Adrenal gland (tissue), 12 donors: Measurements from ENCODE around the gene LAMA5. TPM values are rescaled to one million over a fixed set of nuclear protein-coding genes. Genes with fewer than 3 reads are reported as not detected.
A peak's percentile ranks its signal among the peaks of the same experiment; 100 is the strongest.

ENCODE experiments used
- DNase-seq, 7 donors: peaks; one replicate each; pipeline ENCODE4 v3.0.0-alpha.2; 2019 to 2020
- H3K27ac ChIP-seq, 5 donors: fragments of 200-600 bp; sonication (generic) in 4 of 5; 1 replicate in 3 of 5; 2 replicates in 2 of 5; pipeline versions ENCODE4 v1.5.1 to v1.8.0; 2016 to 2020; ENCODE audit warnings: mild to moderate bottlenecking in 1 of 5
- H3K27me3 ChIP-seq: fragments of 200-600 bp; 2 replicates; pipeline ENCODE4 v1.8.0; 2021
- H3K36me3 ChIP-seq, 2 donors: fragments of 200-600 bp; replicated peaks in 1 of 2; 1 replicate in 1 of 2; 2 replicates in 1 of 2; pipeline versions ENCODE4 v1.5.1 to v1.8.0; 2018 to 2022
- H3K4me1 ChIP-seq, 2 donors: fragments of 200-600 bp; replicated peaks in 1 of 2; 1 replicate in 1 of 2; 2 replicates in 1 of 2; pipeline versions ENCODE4 v1.5.1 to v1.8.0; 2018 to 2021
- H3K4me3 ChIP-seq, 4 donors: fragments of 200-600 bp; sonication (generic) in 3 of 4; one replicate each; pipeline ENCODE4 v1.5.1; 2016 to 2018
- H3K9me3 ChIP-seq, 3 donors: fragments of 200-600 bp; sonication (generic) in 1 of 3; replicated peaks in 1 of 3; 1 replicate in 2 of 3; 2 replicates in 1 of 3; pipeline versions ENCODE4 v1.5.1 to v1.8.0; 2016 to 2021
- CTCF ChIP-seq, 6 experiments: fragments of 450-650 bp in 4 of 6; fragments of 200-600 bp in 2 of 6; sonication (generic) in 1 of 6; IDR thresholded peaks; 1 replicate in 5 of 6; 2 replicates in 1 of 6; pipeline versions ENCODE4 v1.5.1 to v1.8.0; 2016 to 2021; ENCODE audit warnings: antibody characterized with exemption in 6 of 6, mild to moderate bottlenecking in 2 of 6, moderate library complexity in 1 of 6
- POLR2A ChIP-seq, 2 donors: fragments of 450-650 bp; IDR thresholded peaks; one replicate each; pipeline ENCODE4 v1.6.1; 2017; ENCODE audit warnings: antibody characterized with exemption in 2 of 2, mild to moderate bottlenecking in 2 of 2, moderate library complexity in 1 of 2
- WGBS, 4 donors: extraction: QIAGEN DNeasy Blood & Tissue Kit in 2 of 4; methylation state at CpG; one replicate each; pipeline versions ENCODE4 v1.1.5 to v1.1.7; 2013 to 2017; 5-methylcytosine and 5-hydroxymethylcytosine counted together
- intact Hi-C, 2 donors: fragments of 100-400 bp; cut with DNase I; formaldehyde crosslinking; loops; one replicate each; pipeline versions ENCODE4 v1.14.1 to v1.15.0; 2022 to 2023
- polyA plus RNA-seq, 3 donors: library from polyadenylated mRNA; stranded (reverse); fragments of 200-250 nt in 2 of 3; fragments of 350-450 nt in 1 of 3; fragmentation: Illumina TruSeq in 1 of 3; extraction: RNeasy Lipid Tissue Mini Kit (QIAGEN cat#74804) in 1 of 3; gene quantifications; one replicate each; pipeline ENCODE4 v1.2.3, GENCODE V29; 2013 to 2014
- total RNA-seq, 9 donors: library from RNA; depleted of rRNA in 4 of 9; stranded (reverse); fragments of >200 nt in 4 of 9; fragments of 120-200 nt in 1 of 9; fragmentation: NEBNext Ultra II Directional in 1 of 9; extraction: Animal tissue kit (Norgen Biotek cat#: 25700) in 1 of 9; gene quantifications; one replicate each; pipeline versions ENCODE4 v1.1.0 to v1.2.4, GENCODE V29; 2013 to 2023
- donor health status: healthy with polysubstance abuse.
- donor health status: Bipolar disorder and iron deficiency.
- donor health status: DM: yes; HTN: yes; CAD: no.
- donor health status: DM: no; HTN: no; CAD: no.
- donor health status: DM: no; HTN: no; CAD: no.
- donor health status: DM: yes; HTN: yes; CAD: no.

The LAMA5 gene
- total and polyA plus RNA-seq, 12 donors: 2.0 to 537 (median 100) TPM

DNA sequence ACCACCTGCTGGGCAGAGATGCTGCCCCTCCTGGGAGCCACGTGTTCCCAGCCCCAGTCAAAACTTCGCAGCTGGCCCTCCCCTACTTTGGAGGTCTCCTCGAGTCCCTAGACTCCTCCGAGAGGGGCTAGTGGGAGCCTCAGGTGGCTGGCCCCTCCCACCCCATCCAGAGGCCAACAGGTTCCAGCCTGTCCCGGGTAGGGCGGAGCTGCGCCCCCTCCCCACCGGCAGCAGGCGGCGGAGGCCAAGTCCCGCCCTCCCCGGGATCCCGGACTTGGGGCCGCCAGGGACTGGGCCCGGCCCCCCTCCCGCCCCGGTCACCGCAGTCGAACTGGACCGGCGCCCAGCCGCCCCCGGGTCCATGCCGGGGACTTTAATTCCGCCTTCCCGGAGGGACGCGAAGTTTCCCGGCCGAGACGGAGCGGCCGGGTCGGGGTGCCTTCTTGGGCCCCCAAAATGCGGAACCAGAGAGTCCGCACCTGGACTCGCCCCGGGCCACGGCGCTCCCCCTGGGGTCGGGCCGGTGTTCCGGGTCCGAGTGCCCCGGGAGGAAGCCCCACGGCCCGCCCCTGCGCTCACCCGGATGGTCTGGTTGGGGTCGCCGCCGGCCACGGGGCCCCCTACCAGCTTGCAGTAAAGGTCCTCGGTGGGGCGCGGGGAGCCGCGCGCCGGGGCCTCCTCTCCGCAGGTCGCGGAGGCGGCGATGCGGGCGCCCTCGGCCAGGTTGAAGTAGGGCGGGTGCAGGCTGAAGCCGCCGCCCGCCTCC is 559 bp downstream of the LAMA5 start:
- Histone ChIP-seq H3K4me1 (peaks cover 63% of the 10 kb centered on the region in 2 donors), H3K27me3 (no peaks in the 10 kb centered on the region), H3K27ac (peak overlapping the region; percentile 80 to 94 (median 90)), H3K36me3 (peaks cover 0 to 4% of the 10 kb centered on the region in 2 donors), H3K4me3 (peak overlapping the region in 3 of 4 donors; percentile 64 to 99 (median 73)), H3K9me3 (no peaks in the 10 kb centered on the region)
- intact Hi-C loops: loop anchor here in 1 of 2 donors (5.0 kb wide), 1 partner anchor 64 kb away; the partner anchor contains the start of gene ADRM1
- peak in 3 of 7 donors; percentile 34 to 58 (median 53) for DNase-seq
- WGBS, 4 donors: 0 to 23% (median 1%) methylated on average over 2 to 72 of the region's 72 CpGs; no CpG with 5 or more reads in 1 of the 4 donors
- TF ChIP-seq CTCF (IDR thresholded peaks at IDR 0.05) (no peak), POLR2A (IDR thresholded peaks at IDR 0.05) (no peak)

DNA sequence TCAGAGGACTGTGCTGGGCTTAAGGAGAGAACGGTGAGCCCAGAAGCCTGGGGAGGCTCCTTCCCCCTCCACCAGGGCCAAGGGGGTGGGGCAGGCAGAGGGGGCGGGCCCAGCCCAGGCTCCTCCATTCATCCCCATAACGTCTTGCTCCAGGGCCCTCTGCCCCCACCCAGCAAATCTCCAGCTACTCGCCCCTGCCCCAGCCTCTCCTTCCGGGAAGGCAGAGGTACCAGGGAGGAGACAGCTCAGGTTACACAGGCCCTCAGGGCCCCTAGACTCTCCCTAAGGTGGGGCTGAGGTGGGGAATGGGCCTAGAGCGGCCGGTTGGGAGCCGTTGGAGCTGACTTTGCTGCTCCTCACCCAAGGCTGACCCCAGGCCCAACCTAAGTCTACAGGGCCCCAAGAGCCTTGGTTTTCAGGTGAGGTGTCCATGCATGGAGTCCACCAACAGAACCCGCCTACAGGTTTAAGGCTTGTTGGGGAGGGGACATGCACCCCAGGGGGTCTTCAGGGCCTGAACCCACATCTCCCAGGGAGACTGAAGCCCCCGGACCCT is 1.2 kb downstream of the LAMA5 start:
- Histone ChIP-seq H3K4me3 (peak overlapping the region in 2 of 4 donors; percentile 64 to 99), H3K9me3 (no peaks in the 10 kb centered on the region), H3K4me1 (peaks cover 63% of the 10 kb centered on the region in 2 donors), H3K27ac (peak overlapping the region; percentile 80 to 94 (median 90)), H3K27me3 (no peaks in the 10 kb centered on the region), H3K36me3 (peaks cover 0 to 4% of the 10 kb centered on the region in 2 donors)
- intact Hi-C loops: loop anchor here in 1 of 2 donors (5.0 kb wide), 1 partner anchor 64 kb away; the partner anchor contains the start of gene ADRM1
- TF ChIP-seq POLR2A (IDR thresholded peaks at IDR 0.05) (no peak), CTCF (IDR thresholded peaks at IDR 0.05) (no peak)
- 27 to 32% (median 29%) methylated on average over 5 to 10 of the region's 10 CpGs for WGBS, 4 donors
- DNase-seq: peak in 4 of 7 donors; percentile 51 to 68 (median 52)

DNA sequence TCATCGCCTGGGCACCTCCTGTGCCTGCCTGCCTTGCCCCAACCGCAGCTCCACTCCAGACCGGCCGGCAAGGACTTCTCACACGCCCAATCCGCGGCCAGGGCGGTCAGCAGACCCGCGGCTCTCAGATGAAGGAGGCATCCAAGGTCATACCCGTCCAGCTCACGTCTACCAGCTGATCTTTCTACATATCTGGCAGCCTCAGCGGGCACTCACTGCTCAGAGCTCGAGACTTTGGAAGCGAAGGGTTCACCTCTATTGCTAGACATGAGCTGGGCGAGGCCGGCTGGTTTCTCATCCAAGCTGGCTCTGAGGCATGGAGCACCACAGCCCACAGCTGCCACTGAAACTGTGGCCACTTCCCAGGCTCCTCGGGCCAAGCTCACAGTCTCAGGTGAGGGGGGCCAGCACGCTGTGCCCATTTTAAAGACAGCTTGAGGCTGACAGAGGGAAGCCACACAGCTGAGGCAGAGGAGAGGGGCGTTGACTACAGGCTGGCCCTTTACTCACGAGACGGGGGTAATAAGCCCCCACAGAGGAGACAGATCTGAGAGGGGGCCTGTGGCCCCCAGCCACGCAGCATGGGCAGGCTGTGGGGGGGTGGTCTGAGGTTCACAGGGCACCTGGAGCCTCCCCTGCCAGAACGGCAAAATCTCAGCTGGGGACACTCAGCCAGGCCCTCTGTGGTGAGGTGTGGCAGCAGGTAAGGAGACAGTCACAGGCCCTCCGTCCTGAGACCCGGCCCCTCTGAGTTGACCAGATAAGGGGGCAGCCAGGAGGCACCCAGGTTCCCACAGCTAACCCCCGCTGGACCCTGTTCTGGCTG is 2.0 kb downstream of the LAMA5 start:
- Histone ChIP-seq H3K4me3 (peak overlapping the region in 1 of 4 donors; percentile 99), H3K27ac (peak overlapping the region; percentile 80 to 94 (median 90)), H3K9me3 (no peaks in the 10 kb centered on the region), H3K36me3 (peaks cover 0 to 4% of the 10 kb centered on the region in 2 donors), H3K4me1 (peaks cover 55 to 56% of the 10 kb centered on the region in 2 donors), H3K27me3 (no peaks in the 10 kb centered on the region)
- peak; percentile 80 to 96 (median 94) for DNase-seq
- 47 to 61% (median 49%) methylated on average over 10 to 27 of the region's 27 CpGs for WGBS, 4 donors
- TF ChIP-seq POLR2A (IDR thresholded peaks at IDR 0.05): peak; percentile 25 to 95
- no peak for TF ChIP-seq CTCF (IDR thresholded peaks at IDR 0.05)
- intact Hi-C loops: loop anchor here in 1 of 2 donors (5.0 kb wide), 1 partner anchor 63 kb away; the partner anchor contains the start of gene ADRM1
